Liver (tissue), 9 donors: ENCODE data around the gene IKBIP. TPM values are rescaled to one million over a fixed set of nuclear protein-coding genes. Genes with fewer than 3 reads are reported as not detected.

Experiments
- DNase-seq: peaks from one replicate; pipeline ENCODE4 v3.0.0-alpha.2; 2017; ENCODE audit warnings: low spot score
- H3K27ac ChIP-seq, 2 donors: one replicate each; pipeline ENCODE4 v1.7.0; 2013; ENCODE audit warnings: inconsistent platforms in 2 of 2, low read length in 2 of 2, control low read depth in 1 of 2, low read depth in 1 of 2, mild to moderate bottlenecking in 1 of 2
- H3K27me3 ChIP-seq, 4 donors: one replicate each; pipeline versions ENCODE4 v1.6.1 to v1.7.0; 2013; ENCODE audit warnings: low read length in 3 of 4, inconsistent platforms in 1 of 4, mild to moderate bottlenecking in 1 of 4, moderate library complexity in 1 of 4; ENCODE audit not compliant: control insufficient read depth in 4 of 4, insufficient read depth in 4 of 4
- H3K36me3 ChIP-seq, 4 donors: one replicate each; pipeline versions ENCODE4 v1.6.1 to v1.7.0; 2013; ENCODE audit warnings: low read length in 3 of 4, mild to moderate bottlenecking in 3 of 4, low read depth in 1 of 4, moderate library complexity in 1 of 4; ENCODE audit not compliant: control insufficient read depth in 4 of 4, insufficient read depth in 3 of 4
- H3K4me1 ChIP-seq, 4 donors: one replicate each; pipeline versions ENCODE4 v1.6.1 to v1.7.0; 2013; ENCODE audit warnings: low read length in 3 of 4, mild to moderate bottlenecking in 3 of 4, moderate library complexity in 1 of 4; ENCODE audit not compliant: control insufficient read depth in 4 of 4, insufficient read depth in 4 of 4
- H3K4me3 ChIP-seq, 3 donors: one replicate each; pipeline versions ENCODE4 v1.6.1 to v1.7.0; 2013; ENCODE audit warnings: low read length in 3 of 3, control low read depth in 1 of 3, low read depth in 1 of 3, mild to moderate bottlenecking in 1 of 3
- H3K9ac ChIP-seq, 2 donors: one replicate each; pipeline ENCODE4 v1.7.0; 2013; ENCODE audit warnings: low read length in 2 of 2, mild to moderate bottlenecking in 2 of 2, moderate library complexity in 2 of 2, control low read depth in 1 of 2, low read depth in 1 of 2
- H3K9me3 ChIP-seq, 4 donors: one replicate each; pipeline versions ENCODE4 v1.6.1 to v1.7.0; 2013; ENCODE audit warnings: low read length in 3 of 4; ENCODE audit not compliant: control insufficient read depth in 4 of 4
- ATF3 ChIP-seq: IDR thresholded peaks from 2 replicates; pipeline ENCODE4 v1.6.1; 2016; ENCODE audit warnings: antibody characterized with exemption
- CTCF ChIP-seq: fragments of 150-350 bp; IDR thresholded peaks from 2 replicates; pipeline ENCODE4 v1.5.1; 2017; ENCODE audit warnings: improper control_type of control experiment, low read depth, low read length; ENCODE audit not compliant: missing input control
- EGR1 ChIP-seq, 2 donors: IDR thresholded peaks; 2 replicates each; pipeline ENCODE4 v1.6.1; 2016 to 2018; ENCODE audit warnings: antibody characterized with exemption in 2 of 2, low read depth in 2 of 2
- FOXA1 ChIP-seq: IDR thresholded peaks from 2 replicates; pipeline ENCODE4 v1.6.1; 2016; ENCODE audit warnings: antibody characterized with exemption
- FOXA2 ChIP-seq: IDR thresholded peaks from 2 replicates; pipeline ENCODE4 v1.6.1; 2016; ENCODE audit warnings: antibody characterized with exemption
- GABPA ChIP-seq, 2 donors: IDR thresholded peaks in 1 of 2; conservative IDR thresholded peaks in 1 of 2; 2 replicates each; pipeline ENCODE4 v1.6.1; 2016; ENCODE audit warnings: antibody characterized with exemption in 2 of 2, mild to moderate bottlenecking in 1 of 2, moderate library complexity in 1 of 2
- HNF4A ChIP-seq, 2 donors: conservative IDR thresholded peaks; 2 replicates each; pipeline ENCODE4 v1.6.1; 2016; ENCODE audit warnings: antibody characterized with exemption in 2 of 2, mild to moderate bottlenecking in 2 of 2
- HNF4G ChIP-seq: IDR thresholded peaks from 2 replicates; pipeline ENCODE4 v1.6.1; 2016; ENCODE audit warnings: antibody characterized with exemption
- JUND ChIP-seq, 2 donors: IDR thresholded peaks; 2 replicates each; pipeline ENCODE4 v1.6.1; 2016; ENCODE audit warnings: antibody characterized with exemption in 2 of 2
- MAX ChIP-seq: IDR thresholded peaks from 2 replicates; pipeline ENCODE4 v1.6.1; 2016; ENCODE audit warnings: antibody characterized with exemption
- NR2F2 ChIP-seq: IDR thresholded peaks from 2 replicates; pipeline ENCODE4 v1.6.1; 2016; ENCODE audit warnings: antibody characterized with exemption
- RAD21 ChIP-seq, 2 donors: IDR thresholded peaks; 2 replicates each; pipeline ENCODE4 v1.6.1; 2016; ENCODE audit warnings: antibody characterized with exemption in 2 of 2, mild to moderate bottlenecking in 2 of 2
- REST ChIP-seq: IDR thresholded peaks from 2 replicates; pipeline ENCODE4 v1.6.1; 2016; ENCODE audit warnings: antibody characterized with exemption, mild to moderate bottlenecking
- RXRA ChIP-seq, 2 donors: IDR thresholded peaks; 2 replicates each; pipeline ENCODE4 v1.6.1; 2017 to 2018; ENCODE audit warnings: antibody characterized with exemption in 2 of 2, mild to moderate bottlenecking in 1 of 2
- SP1 ChIP-seq: IDR thresholded peaks from 2 replicates; pipeline ENCODE4 v1.6.1; 2018; ENCODE audit warnings: antibody characterized with exemption, mild to moderate bottlenecking
- TAF1 ChIP-seq: conservative IDR thresholded peaks from 2 replicates; pipeline ENCODE4 v1.6.1; 2016; ENCODE audit warnings: antibody characterized with exemption, mild to moderate bottlenecking
- YY1 ChIP-seq: IDR thresholded peaks from 2 replicates; pipeline ENCODE4 v1.6.1; 2016; ENCODE audit warnings: antibody characterized with exemption, mild to moderate bottlenecking
- ZBTB33 ChIP-seq: IDR thresholded peaks from 2 replicates; pipeline ENCODE4 v1.6.1; 2016; ENCODE audit warnings: antibody characterized with exemption
- WGBS: extraction: QIAGEN DNeasy Blood & Tissue Kit; methylation state at CpG from one replicate; pipeline ENCODE4 v1.1.7; 2013; 5-methylcytosine and 5-hydroxymethylcytosine counted together
- polyA plus RNA-seq, 2 donors: library from polyadenylated mRNA; stranded (reverse) in 1 of 2; unstranded in 1 of 2; fragments of 200-250 nt in 1 of 2; fragments of >200 nt in 1 of 2; fragmentation: Nextera tagmentation in 1 of 2; extraction: Ambion mirVana in 1 of 2; gene quantifications; one replicate each; pipeline versions ENCODE4 v1.2.1 to v1.2.3, GENCODE V29; 2013 to 2015
- total RNA-seq, 2 donors: library from RNA; depleted of rRNA; stranded (reverse); fragments of >200 nt; gene quantifications; one replicate each; pipeline ENCODE4 v1.2.3, GENCODE V29; 2014
- donor health status: healthy.
- donor health status: healthy.
- donor health status: healthy.
- donor health status: healthy.
- donor health status: healthy.

The IKBIP gene
- total and polyA plus RNA-seq, 4 donors: 4.7 to 10.5 (median 6.3) TPM

- Histone ChIP-seq H3K9ac (no peak overlapping the region), H3K4me1 (no peaks in the 10 kb centered on the region), H3K36me3 (peaks cover 7 to 40% (median 24%) of the 10 kb centered on the region in 4 donors), H3K27me3 (no peaks in the 10 kb centered on the region), H3K9me3 (no peaks in the 10 kb centered on the region), H3K27ac (no peak overlapping the region), H3K4me3 (no peak overlapping the region)
- TF ChIP-seq EGR1 (IDR thresholded peaks at IDR 0.05; ENCODE audit: low read depth in 2 of 2) (no peak), SP1 (no peak), CTCF (no peak), RAD21 (IDR thresholded peaks at IDR 0.05) (no peak), JUND (IDR thresholded peaks at IDR 0.05) (no peak), ATF3 (no peak), HNF4G (no peak), HNF4A (conservative IDR thresholded peaks at IDR 0.05) (no peak), ZBTB33 (no peak), YY1 (no peak), FOXA2 (no peak), FOXA1 (no peak), TAF1 (no peak), MAX (no peak), RXRA (IDR thresholded peaks at IDR 0.05) (no peak)
- DNase-seq: no peak
- WGBS: 94% methylated on average over 7 of the region's 7 CpGs
Measured at GRCh38 chr12:98678946-98679610, 34.5 kb upstream of the IKBIP start.

GRCh38 chr12:98678236-98678945 is 33.8 kb upstream of the IKBIP start:
- TF ChIP-seq SP1 (no peak), NR2F2 (no peak), MAX (no peak), HNF4A (conservative IDR thresholded peaks at IDR 0.05) (no peak), GABPA (IDR thresholded peaks at IDR 0.05 in 1 of 2, conservative IDR thresholded peaks at IDR 0.05 in 1 of 2) (no peak), RXRA (IDR thresholded peaks at IDR 0.05) (no peak), YY1 (no peak), REST (no peak), TAF1 (no peak)
- no peaks in the 10 kb centered on the region for H3K9me3 ChIP-seq
- 98% methylated on average over 15 of the region's 15 CpGs for WGBS
- H3K36me3 ChIP-seq: peaks cover 9 to 35% (median 21%) of the 10 kb centered on the region in 4 donors
- H3K9ac ChIP-seq: no peak overlapping the region
- no peak for DNase-seq
- H3K27me3 ChIP-seq: no peaks in the 10 kb centered on the region
- H3K4me3 ChIP-seq: no peak overlapping the region
- no peak overlapping the region for H3K27ac ChIP-seq
- H3K4me1 ChIP-seq: no peaks in the 10 kb centered on the region
